ENCODE results near the gene CD180.
A peak's percentile ranks its signal among the peaks of the same experiment; 100 is the strongest.

The CD180 gene

DNA sequence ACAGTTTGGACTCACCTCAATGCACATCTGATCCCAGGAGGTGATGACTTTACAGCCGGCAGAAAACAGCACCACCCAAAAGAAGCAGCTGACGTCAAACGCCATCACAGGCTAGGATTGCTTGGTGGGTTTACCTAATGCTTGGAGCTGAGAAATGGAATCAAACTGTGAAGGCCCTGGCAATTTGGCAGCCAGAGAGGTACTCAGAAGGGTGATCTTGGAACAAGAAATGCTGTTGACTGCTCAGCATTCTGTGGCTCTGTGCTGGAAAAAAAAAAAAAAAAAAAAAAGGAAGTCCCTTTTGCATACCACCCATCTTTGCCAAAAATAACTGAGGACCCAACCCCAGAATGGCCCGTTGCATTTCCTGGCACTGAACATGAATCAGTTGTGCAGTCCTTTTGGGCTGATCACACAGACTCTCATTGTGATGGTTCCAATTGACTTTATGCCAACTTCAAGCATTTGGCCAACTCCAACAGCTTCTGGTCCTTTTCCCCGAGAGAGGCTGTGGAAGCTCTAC is at the start of gene CD180:
Gene CD180, minus strand, starts transcription at position 263 of the 523 bp plus-strand sequence. Its CDS starts 158 bp downstream, at position 105.
- no peak for DNase-seq

DNA sequence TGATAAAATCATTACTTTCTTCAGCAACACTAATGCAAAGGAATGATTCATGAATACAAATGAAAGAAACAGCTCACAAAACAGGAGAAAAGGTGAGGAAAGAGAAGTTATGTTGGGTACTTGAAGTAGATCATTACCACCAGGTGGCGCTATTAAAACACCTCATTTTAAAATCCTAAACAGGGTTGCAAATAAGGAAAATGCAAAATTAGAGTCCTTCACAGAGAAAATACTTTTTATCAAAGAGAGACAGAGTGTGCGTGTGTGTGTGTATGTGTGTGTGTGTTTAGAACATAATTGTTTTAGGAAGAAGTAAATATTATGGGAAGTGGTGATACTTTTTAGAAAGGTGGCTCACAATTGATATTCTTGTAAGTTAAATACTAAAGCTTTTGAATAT is 49.5 kb upstream of the CD180 start:
- DNase-seq, result peak; percentile 67

DNA sequence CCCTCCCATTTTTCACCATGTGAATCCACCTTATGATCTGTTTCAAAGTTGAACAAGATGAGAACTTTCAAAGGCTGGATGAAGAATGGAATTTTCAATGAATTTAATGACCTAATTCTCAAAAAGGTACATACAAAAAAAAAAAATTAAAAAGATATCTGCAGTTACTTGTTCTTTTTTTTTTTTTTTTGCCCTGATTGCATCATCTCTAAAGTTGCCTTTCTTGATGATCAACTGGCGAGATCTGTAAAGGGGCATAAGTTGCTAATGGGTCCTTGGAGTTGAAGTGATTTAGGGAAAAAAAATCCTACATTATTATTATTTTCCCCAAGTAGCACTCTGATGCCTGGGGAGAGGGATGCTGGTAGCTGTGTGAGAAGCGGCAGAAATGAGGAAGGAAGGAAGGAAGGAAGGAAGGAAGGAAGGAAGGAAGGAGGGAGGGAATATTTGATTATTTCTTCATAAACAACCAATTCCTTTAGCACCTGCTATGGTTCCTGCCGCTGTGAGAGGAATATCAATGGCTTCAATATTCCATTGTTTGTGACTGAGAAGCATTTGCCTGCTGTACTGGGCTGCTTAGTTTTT is 48.8 kb upstream of the CD180 start:
- no peak for DNase-seq

DNA sequence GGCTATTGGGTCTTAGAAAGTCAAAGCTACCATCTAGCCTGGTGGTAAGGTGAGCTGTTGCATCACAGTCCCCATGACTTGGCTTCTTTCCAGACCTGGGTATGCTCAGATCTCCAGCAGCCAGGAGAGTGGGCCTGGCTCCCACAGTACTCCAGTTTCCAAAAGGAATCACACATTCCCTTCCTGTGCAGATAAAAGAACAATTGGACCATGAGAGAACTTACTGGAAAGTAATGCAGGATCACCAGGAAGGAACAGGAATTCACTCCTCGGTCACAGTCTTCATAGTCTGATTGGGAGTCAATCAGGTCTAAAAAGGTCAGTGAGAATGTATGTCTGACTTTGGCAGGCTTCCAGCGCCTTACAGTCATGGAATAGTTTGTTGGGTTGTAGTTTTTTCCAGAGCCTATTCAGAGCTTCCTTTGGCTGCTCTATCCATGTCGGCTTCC is 47.8 kb upstream of the CD180 start:
- DNase-seq, result no peak

DNA sequence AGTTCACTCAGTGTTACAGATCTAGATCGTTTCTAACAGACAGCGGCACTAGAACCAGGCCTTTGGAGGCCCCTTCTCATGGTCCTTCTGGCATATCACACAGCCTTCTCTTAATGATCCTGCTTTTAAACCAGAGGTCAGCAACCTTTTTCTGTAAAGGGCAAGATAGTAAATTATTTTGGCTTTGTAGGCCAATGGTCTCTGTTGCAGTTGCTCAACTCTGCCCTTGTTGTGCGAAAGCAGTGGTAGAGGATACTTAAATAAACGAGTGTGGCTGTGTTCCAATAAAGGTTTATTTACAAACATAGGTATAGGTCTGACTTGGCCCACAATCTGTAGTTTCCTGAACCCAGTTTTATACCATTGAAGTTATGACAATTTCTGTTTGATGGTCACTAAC is 47.3 kb upstream of the CD180 start:
- DNase-seq, result no peak

DNA sequence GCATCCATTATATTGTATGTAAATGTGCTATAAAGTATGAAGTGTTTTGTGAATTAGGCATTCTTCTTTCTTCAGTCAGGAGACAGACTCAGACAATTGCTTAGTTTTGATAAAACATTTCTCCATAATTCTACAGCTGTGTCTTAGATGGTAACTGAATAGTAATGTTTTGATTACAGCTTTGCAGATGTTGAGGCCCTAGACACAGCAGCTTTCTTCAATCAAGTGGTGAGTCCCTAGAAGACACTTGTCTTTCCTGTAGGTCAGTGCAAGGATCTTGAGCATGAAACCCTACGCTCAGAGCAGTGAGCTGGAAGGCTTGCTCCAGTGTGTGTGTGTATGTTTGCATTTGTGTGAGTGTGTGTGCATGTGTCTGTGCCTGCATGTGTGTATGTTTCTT is 46.8 kb upstream of the CD180 start:
- DNase-seq, result no peak

DNA sequence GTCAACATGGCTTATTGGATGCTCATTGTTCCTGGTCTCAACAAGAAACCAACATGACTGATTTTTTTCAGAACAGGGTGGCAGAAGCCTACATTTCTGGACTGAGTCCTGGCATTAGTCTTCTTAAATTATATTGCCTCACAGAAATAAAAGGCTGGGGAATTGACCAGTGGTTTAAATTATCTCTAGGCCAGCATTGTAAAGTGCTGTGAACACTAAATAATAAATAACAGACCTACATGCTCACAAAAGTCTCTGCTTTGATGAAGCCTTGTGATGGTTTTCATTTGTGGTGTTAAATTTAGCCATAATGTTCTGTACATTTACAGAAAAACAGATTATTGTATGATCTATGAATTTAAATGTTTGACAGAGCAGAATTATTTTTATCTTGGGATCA is 44.7 kb upstream of the CD180 start:
- no peak for DNase-seq

DNA sequence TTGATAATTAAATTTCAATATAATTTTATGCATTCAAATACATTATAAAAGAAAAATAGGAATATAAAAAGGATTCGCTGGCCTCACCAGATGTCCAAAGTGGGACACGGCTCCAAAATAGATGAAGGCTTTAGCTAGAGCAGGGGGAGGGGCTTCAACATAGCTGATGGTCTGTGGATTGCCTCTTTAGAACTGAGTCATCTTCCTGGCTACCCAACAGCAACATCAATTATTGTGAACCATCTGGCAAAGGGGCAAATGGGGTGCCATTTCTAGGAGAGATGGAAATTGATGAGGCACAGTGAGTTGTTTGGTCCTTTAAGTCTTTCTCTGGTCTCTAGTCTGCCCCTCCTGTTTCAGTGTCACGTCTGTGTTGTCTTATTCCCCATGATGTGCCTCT is 44.2 kb upstream of the CD180 start:
- DNase-seq, result no peak

DNA sequence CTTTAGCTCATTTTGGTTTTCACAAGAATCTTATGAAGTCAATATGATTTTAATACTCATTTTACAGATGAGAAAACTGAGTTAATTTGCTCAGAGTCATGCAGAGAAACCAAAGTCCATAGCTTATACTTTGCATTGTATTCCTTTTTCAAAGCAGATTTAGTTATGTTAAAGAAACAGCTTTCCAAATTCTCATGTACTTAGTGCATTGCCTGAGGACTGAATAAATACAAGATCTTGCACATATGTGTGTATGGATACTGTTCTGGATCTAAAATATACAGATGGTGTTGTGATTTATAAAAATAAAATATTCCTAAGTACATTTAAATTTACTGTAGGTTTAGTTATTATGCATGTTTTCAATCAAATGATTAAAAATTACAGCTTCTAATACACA is 43.5 kb upstream of the CD180 start:
- no peak for DNase-seq

DNA sequence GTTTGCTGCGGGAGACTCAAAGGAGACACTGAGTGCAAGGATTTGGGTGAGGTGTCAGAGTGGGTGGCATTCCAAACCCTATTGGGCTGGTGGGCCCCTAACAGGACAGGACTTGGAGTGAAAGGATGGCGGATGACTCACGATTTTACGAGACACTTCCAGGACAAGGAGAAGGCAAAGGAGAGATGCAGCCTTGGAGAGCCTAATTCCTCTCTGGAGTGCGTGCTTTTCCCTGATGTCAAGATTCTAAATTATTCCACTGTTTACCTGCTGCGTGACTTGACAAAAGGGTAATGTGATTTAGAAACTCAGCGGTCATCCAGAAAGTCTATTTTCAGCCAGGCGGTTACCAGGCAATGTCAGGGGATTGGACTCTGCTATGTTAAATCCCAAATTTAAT is 41.6 kb upstream of the CD180 start:
- DNase-seq, result no peak

DNA sequence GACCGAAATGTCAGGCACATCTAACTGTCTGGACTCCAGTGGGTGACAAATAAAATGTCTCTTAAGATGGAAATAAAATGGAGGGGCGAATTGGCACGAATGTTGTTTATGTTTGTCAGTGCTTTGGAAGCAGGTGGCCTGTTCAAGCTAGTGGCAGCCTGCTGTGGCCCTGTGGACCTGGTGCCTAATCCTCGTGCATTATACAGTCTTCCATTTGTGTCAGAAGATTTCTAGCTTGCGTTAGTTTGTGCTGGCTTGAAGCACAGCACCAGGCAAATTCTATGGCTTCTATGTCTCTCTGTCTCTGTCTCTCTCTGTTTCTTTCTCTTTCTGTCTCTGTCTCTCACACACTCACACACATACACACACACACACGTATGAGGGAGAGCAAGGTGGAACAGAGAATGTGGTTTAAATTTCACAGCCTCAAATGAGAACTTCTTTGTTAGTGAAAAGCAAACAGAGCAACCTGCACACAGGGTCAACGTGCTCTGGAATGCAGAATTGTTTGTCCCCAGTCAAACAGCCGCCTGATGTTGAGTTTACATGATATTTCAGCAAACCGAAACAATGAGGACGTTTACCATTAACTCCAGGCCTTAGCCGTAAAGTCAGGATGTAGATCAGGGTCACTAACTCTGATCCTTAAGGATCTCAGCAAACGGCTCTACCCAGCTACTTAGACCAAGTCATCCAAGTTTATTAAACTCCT is 39.0 kb upstream of the CD180 start:
- no peak for DNase-seq

DNA sequence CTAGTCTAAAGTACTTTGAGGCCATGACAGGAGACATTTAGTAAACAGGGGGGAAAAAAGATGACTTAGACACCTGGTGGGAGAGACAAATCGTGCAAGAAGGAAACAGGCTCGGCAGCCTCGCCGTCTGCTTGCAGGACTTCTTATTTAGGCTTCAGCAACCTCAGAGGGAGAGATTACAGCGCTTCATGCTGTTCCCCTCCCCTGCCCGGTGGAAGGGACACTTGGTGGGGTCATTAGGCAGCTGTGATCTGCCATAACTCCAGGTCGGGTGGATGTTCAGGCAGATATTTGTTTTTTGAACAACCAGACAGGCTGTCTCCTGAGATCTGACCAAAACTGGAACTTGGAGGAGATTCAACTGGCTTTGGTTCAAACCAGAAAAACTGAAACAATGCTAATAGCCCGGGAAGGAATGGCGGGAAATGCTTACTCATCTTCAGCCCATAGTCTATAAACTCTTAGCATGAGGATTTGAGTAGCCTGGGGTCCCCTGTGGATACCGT is 38.1 kb upstream of the CD180 start:
- peak; percentile 80 for DNase-seq

DNA sequence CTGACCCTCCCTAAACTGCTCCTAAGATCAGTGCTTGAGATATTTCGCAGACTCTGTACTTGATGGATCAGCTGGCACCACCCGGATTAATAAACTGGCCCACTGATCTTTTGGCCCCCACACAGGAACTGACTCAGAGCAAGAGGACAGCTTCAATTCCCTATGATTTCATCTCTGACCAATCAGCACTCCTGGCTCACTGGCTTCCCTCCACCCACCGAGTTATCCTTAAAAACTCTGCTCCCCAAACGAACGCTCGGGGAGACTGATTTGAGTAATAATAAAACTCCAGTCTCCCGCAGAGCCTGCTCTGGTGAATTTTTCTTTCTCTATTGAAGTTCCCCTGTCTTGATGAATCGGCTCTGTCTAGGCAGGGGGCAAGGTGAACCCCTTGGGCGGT is 36.5 kb upstream of the CD180 start:
- peak; percentile 23 for DNase-seq

DNA sequence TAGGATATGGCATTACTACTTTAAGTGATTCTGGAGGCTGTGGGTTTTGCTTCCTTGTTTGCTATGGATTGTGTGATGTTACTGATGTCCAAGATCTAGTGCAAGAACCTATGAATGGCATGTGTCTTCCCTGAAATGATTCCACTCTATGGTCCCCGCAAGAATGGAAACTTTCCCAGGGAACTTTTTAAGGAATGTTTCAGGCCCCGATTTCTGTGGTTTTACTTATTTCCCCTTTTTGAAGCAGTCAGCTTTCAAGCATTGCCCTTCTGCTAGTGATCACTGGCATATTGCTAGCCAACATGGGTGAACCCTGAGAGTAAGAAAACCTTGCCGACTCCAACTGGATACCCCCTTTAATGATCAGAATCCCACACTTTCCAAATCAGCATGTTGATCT is 26.6 kb upstream of the CD180 start:
- no peak for DNase-seq

DNA sequence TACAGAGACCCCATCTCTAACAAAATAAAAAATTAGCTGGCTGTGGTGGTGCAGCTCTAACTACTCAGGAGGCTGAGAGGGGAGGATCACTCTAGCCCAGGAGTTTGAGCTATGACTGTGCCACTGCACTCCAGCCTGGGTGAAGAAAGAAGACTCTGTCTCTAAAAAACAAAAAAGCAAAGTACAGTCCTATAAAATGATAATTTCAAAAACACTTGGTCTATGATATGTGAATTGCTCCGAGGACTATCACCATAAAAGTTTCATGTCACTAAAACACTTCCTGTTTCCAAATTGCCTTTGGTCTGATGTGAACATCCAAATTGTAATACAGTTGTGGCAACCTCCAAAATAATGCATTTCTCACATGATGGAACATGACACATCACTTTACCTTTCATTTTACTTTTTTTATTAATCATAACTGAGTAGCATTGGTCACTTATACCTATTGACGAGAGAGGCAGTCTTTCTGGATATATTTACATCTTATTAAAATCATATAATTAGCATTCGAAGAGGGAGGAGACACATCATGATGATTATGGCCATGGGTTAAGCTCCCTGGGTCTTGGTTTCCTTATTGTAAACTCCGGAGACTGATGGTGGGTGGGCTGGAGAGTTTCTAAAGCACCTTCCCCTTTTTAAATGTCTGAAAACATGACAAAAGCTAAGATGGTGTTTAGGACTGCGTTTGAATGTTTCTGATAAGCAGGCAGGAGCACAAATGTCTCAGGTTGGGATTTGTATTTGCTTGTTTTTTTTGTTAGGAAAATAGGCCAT is 25.8 kb upstream of the CD180 start:
- no peak for DNase-seq

DNA sequence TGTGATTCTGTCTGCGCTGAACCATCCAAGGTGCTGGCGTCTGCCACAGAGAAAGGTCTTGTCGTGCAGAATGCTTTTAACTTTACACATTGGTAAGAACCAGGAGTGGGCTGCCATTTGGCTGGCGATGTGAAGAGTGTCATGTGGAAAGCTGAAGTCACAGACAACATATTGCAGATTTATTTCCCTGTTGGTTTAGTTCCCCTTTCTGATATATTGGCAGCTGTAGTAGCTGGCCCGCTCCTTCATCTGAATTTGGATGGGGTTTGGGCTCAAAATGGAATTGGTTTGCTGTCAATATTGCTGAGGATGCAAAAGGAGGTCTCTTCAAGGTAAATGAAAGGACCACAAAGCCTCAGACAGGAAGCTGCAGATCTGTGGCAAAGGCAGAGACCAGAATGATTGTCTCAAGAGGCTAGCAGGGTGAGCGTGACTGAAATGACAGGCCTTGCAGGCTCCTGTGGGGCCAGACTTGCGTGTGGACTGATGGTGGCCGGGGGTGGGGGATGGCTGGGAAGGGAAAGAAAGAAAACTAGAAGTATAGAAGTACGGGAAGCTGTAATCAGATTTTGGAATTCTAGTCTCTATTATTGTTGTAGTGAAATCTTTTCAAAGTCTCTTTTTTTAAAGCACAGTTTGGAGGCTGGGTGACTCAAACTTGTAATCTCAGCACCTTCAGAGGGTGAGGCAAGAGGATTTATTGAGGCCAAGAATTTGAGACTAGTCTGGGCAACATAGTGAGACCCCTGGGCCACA is 25.1 kb upstream of the CD180 start:
- DNase-seq, result no peak

DNA sequence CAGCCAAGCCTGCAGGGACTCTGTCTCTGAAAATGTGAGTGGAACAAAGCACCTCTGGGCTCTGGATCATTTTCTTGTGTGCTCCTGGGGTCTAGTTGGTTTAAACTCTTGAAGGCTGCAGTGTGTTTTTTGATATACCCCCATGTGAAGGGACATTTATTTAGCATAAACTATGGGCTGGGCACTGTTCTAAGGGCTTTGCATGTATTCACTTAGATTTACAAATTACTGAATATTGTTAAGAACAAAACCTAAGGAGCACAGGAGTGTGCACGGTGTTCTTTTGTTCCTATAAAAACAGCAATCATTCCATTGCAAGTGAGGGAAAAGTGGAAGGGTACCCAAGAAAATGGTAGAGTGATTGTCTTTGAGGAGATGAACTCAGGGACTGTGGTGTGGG is 20.0 kb upstream of the CD180 start:
- DNase-seq, result no peak

DNA sequence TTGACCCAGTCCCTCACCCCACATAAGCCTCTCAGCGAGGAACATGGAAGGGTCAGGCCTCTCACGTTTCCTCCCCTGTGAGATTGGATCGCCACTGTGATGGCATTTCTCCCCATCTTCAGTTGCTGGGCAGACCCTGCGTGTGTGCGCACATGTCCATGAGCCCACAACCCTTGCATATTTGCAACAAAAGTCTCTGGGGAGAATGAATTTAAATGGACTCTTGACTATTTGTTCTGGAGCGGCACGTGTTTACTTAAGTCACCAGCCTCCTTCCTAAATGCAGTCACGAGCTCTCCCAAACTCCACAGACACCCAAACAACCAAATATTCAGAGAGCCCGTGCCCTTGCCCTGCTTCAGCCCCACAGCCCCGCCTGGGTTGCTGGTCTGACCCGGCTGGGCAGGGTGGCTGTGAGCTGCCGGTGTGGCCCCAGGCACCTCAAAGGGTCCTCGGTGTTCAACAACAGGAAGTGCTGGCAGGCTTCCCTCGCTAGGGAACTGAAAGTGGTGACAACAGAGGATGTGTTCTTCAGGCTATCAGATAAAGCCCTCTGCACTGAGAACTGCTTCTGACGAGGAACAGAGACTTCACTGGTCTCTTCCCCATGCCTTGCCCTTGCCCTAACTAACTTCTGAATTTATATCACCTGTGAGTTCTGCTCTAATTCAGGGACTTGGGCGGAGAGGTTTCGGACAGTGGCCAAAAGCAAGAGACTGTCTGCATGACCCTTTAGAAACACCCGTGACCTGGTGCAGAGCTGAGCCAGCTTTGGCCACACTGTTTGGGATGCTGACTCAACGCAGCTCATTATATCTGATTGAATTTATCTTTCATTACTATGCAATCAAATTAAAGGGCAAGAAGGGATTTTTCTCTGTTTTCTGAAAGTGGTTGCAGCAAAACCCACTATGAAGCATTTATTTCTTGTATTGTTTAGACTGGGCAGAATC is 19.2 kb upstream of the CD180 start:
- DNase-seq, result peak; percentile 80

DNA sequence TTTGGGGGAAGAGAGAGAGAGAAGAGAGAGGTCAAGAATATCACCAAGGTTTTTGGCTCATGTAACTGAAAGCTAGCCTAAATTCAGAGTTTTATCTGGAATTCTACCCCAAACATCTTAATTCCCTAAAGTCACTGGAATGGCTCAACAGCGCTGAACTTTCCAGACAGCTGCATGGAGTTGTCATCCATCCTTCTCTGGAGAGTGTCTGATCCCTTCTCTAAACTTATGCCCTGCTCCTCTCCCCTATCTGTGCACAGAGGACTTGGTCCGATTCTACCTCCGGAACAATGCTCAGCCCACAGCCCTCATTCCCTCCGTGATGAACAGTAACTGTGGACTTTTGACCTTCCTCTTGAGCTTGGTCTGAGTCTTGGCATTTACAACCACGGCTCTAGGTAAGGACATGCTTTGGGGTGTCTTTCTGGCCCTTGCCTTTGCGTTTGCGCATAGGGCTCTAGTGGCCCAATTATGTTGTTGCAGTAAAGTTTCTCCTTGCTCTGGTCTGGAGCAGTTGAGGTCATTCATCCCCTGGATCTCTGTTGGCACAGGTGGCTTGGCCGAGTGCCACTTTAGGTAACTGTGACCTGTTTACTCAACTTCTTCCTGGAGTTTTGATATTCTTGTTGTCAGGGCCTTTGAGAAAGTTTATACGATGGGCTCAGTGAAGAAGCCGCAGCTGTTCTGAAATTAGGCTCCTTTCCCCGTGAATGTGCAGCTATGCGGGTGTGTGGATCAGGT is 18.3 kb upstream of the CD180 start:
- no peak for DNase-seq

DNA sequence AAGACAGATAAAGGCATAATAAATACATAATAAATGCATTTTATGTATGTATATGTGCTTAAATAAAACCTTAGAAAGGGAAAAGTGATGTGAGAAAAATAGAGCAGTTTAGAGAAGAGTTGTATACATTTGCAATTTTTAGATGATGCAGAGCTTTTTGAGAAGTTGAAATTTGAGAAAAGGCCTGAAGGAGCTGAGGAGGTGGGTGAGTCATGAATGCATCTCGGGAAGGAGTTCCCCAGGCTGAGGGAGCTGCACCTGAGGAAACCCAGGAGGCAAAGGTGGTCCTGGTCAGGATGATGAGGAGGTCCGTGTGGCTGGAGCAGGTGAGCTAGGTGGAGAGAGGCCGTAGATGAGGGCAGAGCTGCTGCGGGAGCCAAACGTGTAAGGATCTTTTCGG is 17.4 kb upstream of the CD180 start:
- DNase-seq, result no peak

DNA sequence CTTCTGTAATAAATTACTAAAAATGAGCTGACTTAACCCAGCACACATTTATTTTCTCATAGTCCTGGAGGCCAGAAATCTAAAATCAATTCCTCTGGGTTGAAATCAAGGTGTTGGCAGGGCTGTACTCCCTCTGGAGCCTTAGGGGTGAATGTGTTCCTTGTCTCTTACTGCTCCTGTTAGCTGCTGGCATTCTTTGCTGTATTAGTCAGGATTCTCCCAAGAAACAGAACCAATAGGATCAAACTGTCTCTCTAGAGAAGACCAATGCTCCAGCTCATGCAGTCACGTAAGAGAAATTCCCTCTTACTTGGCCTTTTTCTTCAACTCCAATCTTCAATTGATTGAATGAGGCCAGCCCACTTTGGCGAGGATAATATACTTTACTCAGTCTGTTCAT is 15.3 kb upstream of the CD180 start:
- no peak for DNase-seq

Data from hematopoietic multipotent progenitor cell treated with erythropoietin and hydrocortisone succinate and interleukin-3 and kit ligand, for 8 days (in vitro differentiated cells).